ENCODE data around the gene SDK1.

The SDK1 gene

GRCh38 chr7:3835109-3835508 is 534.1 kb downstream of the SDK1 start:
- Histone ChIP-seq H3K9ac (ENCODE audit: low read length) (no peak overlapping the region), H3K4me3 (ENCODE audit: low read length) (no peak overlapping the region), H3K4me1 (ENCODE audit: control insufficient read depth, insufficient read depth, low read length) (no peaks in the 10 kb centered on the region), H3K36me3 (ENCODE audit: control insufficient read depth, insufficient read depth, low read length) (no peaks in the 10 kb centered on the region), H3K9me3 (ENCODE audit: control insufficient read depth, low read length) (no peaks in the 10 kb centered on the region), H3K27me3 (ENCODE audit: control insufficient read depth, insufficient read depth, low read length) (no peaks in the 10 kb centered on the region)

GRCh38 chr7:3836855-3837254 is 535.8 kb downstream of the SDK1 start:
- H3K9ac ChIP-seq (ENCODE audit: low read length): no peak overlapping the region
- no peak overlapping the region for H3K4me3 ChIP-seq (ENCODE audit: low read length)
- no peaks in the 10 kb centered on the region for H3K27me3 ChIP-seq (ENCODE audit: control insufficient read depth, insufficient read depth, low read length)
- no peaks in the 10 kb centered on the region for H3K9me3 ChIP-seq (ENCODE audit: control insufficient read depth, low read length)
- H3K4me1 ChIP-seq (ENCODE audit: control insufficient read depth, insufficient read depth, low read length): no peaks in the 10 kb centered on the region
- H3K36me3 ChIP-seq (ENCODE audit: control insufficient read depth, insufficient read depth, low read length): no peaks in the 10 kb centered on the region

- Histone ChIP-seq H3K27me3 (ENCODE audit: control insufficient read depth, insufficient read depth, low read length) (no peaks in the 10 kb centered on the region), H3K4me1 (ENCODE audit: control insufficient read depth, insufficient read depth, low read length) (no peaks in the 10 kb centered on the region), H3K9ac (ENCODE audit: low read length) (no peak overlapping the region), H3K4me3 (ENCODE audit: low read length) (no peak overlapping the region), H3K36me3 (ENCODE audit: control insufficient read depth, insufficient read depth, low read length) (no peaks in the 10 kb centered on the region), H3K9me3 (ENCODE audit: control insufficient read depth, low read length) (no peaks in the 10 kb centered on the region)
Observed at GRCh38 chr7:3844540-3845151, 543.6 kb downstream of the SDK1 start.

GRCh38 chr7:3846738-3847137 is 545.7 kb downstream of the SDK1 start:
- Histone ChIP-seq H3K36me3 (ENCODE audit: control insufficient read depth, insufficient read depth, low read length) (no peaks in the 10 kb centered on the region), H3K4me1 (ENCODE audit: control insufficient read depth, insufficient read depth, low read length) (no peaks in the 10 kb centered on the region), H3K27me3 (ENCODE audit: control insufficient read depth, insufficient read depth, low read length) (no peaks in the 10 kb centered on the region), H3K4me3 (ENCODE audit: low read length) (no peak overlapping the region), H3K9ac (ENCODE audit: low read length) (no peak overlapping the region), H3K9me3 (ENCODE audit: control insufficient read depth, low read length) (no peaks in the 10 kb centered on the region)

DNA sequence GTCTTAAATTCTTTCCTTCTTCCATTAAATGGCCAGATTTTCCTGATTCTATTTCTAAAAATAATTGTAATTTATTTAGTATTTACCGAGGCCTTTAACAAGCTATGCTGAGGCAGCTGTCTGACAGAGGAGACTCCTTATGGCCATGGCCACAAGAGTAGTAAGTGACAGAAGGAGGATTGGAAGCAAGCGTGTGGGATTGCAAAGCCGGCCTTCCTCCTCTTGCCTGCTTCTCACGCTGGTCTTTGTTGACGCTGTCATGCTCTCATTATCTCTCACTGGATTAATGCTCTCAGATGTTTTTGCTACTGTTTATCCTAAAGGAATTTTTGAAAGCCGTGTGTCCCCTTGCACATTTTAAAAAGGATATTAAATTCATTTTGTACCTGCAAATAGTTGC is 546.3 kb downstream of the SDK1 start:
- Histone ChIP-seq H3K27me3 (ENCODE audit: control insufficient read depth, insufficient read depth, low read length) (no peaks in the 10 kb centered on the region), H3K9ac (ENCODE audit: low read length) (no peak overlapping the region), H3K4me3 (ENCODE audit: low read length) (no peak overlapping the region), H3K4me1 (ENCODE audit: control insufficient read depth, insufficient read depth, low read length) (no peaks in the 10 kb centered on the region), H3K36me3 (ENCODE audit: control insufficient read depth, insufficient read depth, low read length) (no peaks in the 10 kb centered on the region), H3K9me3 (ENCODE audit: control insufficient read depth, low read length) (no peaks in the 10 kb centered on the region)

- no peaks in the 10 kb centered on the region for H3K27me3 ChIP-seq (ENCODE audit: control insufficient read depth, insufficient read depth, low read length)
- no peaks in the 10 kb centered on the region for H3K9me3 ChIP-seq (ENCODE audit: control insufficient read depth, low read length)
- H3K36me3 ChIP-seq (ENCODE audit: control insufficient read depth, insufficient read depth, low read length): no peaks in the 10 kb centered on the region
- no peak overlapping the region for H3K9ac ChIP-seq (ENCODE audit: low read length)
- H3K4me3 ChIP-seq (ENCODE audit: low read length): no peak overlapping the region
- no peaks in the 10 kb centered on the region for H3K4me1 ChIP-seq (ENCODE audit: control insufficient read depth, insufficient read depth, low read length)
Observed at GRCh38 chr7:3859431-3859830, 558.4 kb downstream of the SDK1 start.

- no peak overlapping the region for H3K9ac ChIP-seq (ENCODE audit: low read length)
- H3K27me3 ChIP-seq (ENCODE audit: control insufficient read depth, insufficient read depth, low read length): no peaks in the 10 kb centered on the region
- no peaks in the 10 kb centered on the region for H3K9me3 ChIP-seq (ENCODE audit: control insufficient read depth, low read length)
- H3K36me3 ChIP-seq (ENCODE audit: control insufficient read depth, insufficient read depth, low read length): no peaks in the 10 kb centered on the region
- H3K4me1 ChIP-seq (ENCODE audit: control insufficient read depth, insufficient read depth, low read length): no peaks in the 10 kb centered on the region
- H3K4me3 ChIP-seq (ENCODE audit: low read length): no peak overlapping the region
Observed at GRCh38 chr7:3860932-3861331, 559.9 kb downstream of the SDK1 start.

GRCh38 chr7:3861386-3861785 is 560.3 kb downstream of the SDK1 start:
- no peaks in the 10 kb centered on the region for H3K4me1 ChIP-seq (ENCODE audit: control insufficient read depth, insufficient read depth, low read length)
- no peaks in the 10 kb centered on the region for H3K27me3 ChIP-seq (ENCODE audit: control insufficient read depth, insufficient read depth, low read length)
- H3K9me3 ChIP-seq (ENCODE audit: control insufficient read depth, low read length): no peaks in the 10 kb centered on the region
- H3K9ac ChIP-seq (ENCODE audit: low read length): no peak overlapping the region
- H3K4me3 ChIP-seq (ENCODE audit: low read length): no peak overlapping the region
- no peaks in the 10 kb centered on the region for H3K36me3 ChIP-seq (ENCODE audit: control insufficient read depth, insufficient read depth, low read length)

GRCh38 chr7:3861941-3862340 is 560.9 kb downstream of the SDK1 start:
- Histone ChIP-seq H3K4me3 (ENCODE audit: low read length) (no peak overlapping the region), H3K9me3 (ENCODE audit: control insufficient read depth, low read length) (no peaks in the 10 kb centered on the region), H3K9ac (ENCODE audit: low read length) (no peak overlapping the region), H3K4me1 (ENCODE audit: control insufficient read depth, insufficient read depth, low read length) (no peaks in the 10 kb centered on the region), H3K27me3 (ENCODE audit: control insufficient read depth, insufficient read depth, low read length) (no peaks in the 10 kb centered on the region), H3K36me3 (ENCODE audit: control insufficient read depth, insufficient read depth, low read length) (no peaks in the 10 kb centered on the region)

GRCh38 chr7:3862774-3863173 is 561.7 kb downstream of the SDK1 start:
- Histone ChIP-seq H3K27me3 (ENCODE audit: control insufficient read depth, insufficient read depth, low read length) (no peaks in the 10 kb centered on the region), H3K4me3 (ENCODE audit: low read length) (no peak overlapping the region), H3K9me3 (ENCODE audit: control insufficient read depth, low read length) (no peaks in the 10 kb centered on the region), H3K36me3 (ENCODE audit: control insufficient read depth, insufficient read depth, low read length) (no peaks in the 10 kb centered on the region), H3K4me1 (ENCODE audit: control insufficient read depth, insufficient read depth, low read length) (no peaks in the 10 kb centered on the region), H3K9ac (ENCODE audit: low read length) (no peak overlapping the region)

DNA sequence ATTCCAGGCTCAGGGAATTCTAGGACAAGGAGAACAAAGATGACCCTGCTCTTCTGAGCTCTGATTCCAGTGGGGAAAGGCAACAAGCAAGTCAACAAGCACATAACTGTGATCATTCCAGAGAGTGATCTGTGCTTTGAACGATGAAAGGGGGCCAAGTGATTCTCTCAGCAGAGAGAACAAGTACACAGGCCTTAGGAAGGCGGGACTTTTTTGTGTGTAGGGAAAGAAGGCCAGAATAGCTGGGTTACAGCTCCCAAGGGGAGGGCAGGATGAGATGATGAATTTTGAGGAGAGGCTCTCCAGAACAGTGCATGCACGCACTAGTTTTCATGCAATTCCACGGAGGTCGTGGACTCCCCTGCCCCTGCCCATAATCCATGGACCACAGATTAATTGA is 565.2 kb downstream of the SDK1 start:
- Histone ChIP-seq H3K36me3 (ENCODE audit: control insufficient read depth, insufficient read depth, low read length) (no peaks in the 10 kb centered on the region), H3K9me3 (ENCODE audit: control insufficient read depth, low read length) (no peaks in the 10 kb centered on the region), H3K27me3 (ENCODE audit: control insufficient read depth, insufficient read depth, low read length) (no peaks in the 10 kb centered on the region), H3K4me3 (ENCODE audit: low read length) (no peak overlapping the region), H3K4me1 (ENCODE audit: control insufficient read depth, insufficient read depth, low read length) (no peaks in the 10 kb centered on the region), H3K9ac (ENCODE audit: low read length) (no peak overlapping the region)

- Histone ChIP-seq H3K36me3 (ENCODE audit: control insufficient read depth, insufficient read depth, low read length) (no peaks in the 10 kb centered on the region), H3K4me3 (ENCODE audit: low read length) (no peak overlapping the region), H3K9ac (ENCODE audit: low read length) (no peak overlapping the region), H3K9me3 (ENCODE audit: control insufficient read depth, low read length) (no peaks in the 10 kb centered on the region), H3K4me1 (ENCODE audit: control insufficient read depth, insufficient read depth, low read length) (no peaks in the 10 kb centered on the region), H3K27me3 (ENCODE audit: control insufficient read depth, insufficient read depth, low read length) (no peaks in the 10 kb centered on the region)
Observed at GRCh38 chr7:3867863-3868262, 566.8 kb downstream of the SDK1 start.

Data from mucosa of stomach (tissue), 1 donor.